Suprapubic skin (tissue), 4 donors: ENCODE data around the gene REV3L. TPM values are rescaled to one million over a fixed set of nuclear protein-coding genes. Genes with fewer than 3 reads are reported as not detected.

ENCODE experiments used
- DNase-seq, 2 donors: peaks; one replicate each; pipeline ENCODE4 v3.0.0-alpha.2; 2019; ENCODE audit warnings: low spot score in 2 of 2
- H3K27ac ChIP-seq: fragments of 200-600 bp; sonication (generic); one replicate; pipeline ENCODE4 v1.5.1; 2019
- H3K27me3 ChIP-seq: fragments of 200-600 bp; sonication (generic); one replicate; pipeline ENCODE4 v1.5.1; 2019
- H3K36me3 ChIP-seq: fragments of 200-600 bp; sonication (generic); one replicate; pipeline ENCODE4 v1.5.1; 2019
- H3K4me1 ChIP-seq: fragments of 200-600 bp; sonication (generic); one replicate; pipeline ENCODE4 v1.5.1; 2019
- H3K4me3 ChIP-seq: fragments of 200-600 bp; sonication (generic); one replicate; pipeline ENCODE4 v1.5.1; 2019; ENCODE audit warnings: mild to moderate bottlenecking
- H3K9me3 ChIP-seq: fragments of 200-600 bp; sonication (generic); one replicate; pipeline ENCODE4 v1.5.1; 2019
- EP300 ChIP-seq: sonication (generic); formaldehyde crosslinking; IDR thresholded peaks from one replicate; pipeline ENCODE4 v1.6.1; 2017; ENCODE audit warnings: antibody characterized with exemption
- POLR2A ChIP-seq, 2 donors: fragments of 450-650 bp; IDR thresholded peaks; one replicate each; pipeline ENCODE4 v1.6.1; 2017; ENCODE audit warnings: antibody characterized with exemption in 2 of 2, mild to moderate bottlenecking in 2 of 2, moderate library complexity in 2 of 2
- POLR2AphosphoS5 ChIP-seq, 3 donors: sonication (generic); formaldehyde crosslinking; IDR thresholded peaks; one replicate each; pipeline ENCODE4 v1.6.1; 2017; ENCODE audit warnings: antibody characterized with exemption in 3 of 3
- WGBS: methylation state at CpG from one replicate; pipeline ENCODE4 v1.1.5; 2018; 5-methylcytosine and 5-hydroxymethylcytosine counted together
- total RNA-seq, 4 donors: library from RNA; depleted of rRNA; stranded (reverse); fragments of >200 nt; gene quantifications; one replicate each; pipeline ENCODE4 v1.1.0, GENCODE V29; 2016
- TF ChIP-seq, protein P1 (sequence below), 2 donors: fragments of 200-600 bp in 1 of 2; fragments of 450-650 bp in 1 of 2; sonication (generic) in 1 of 2; IDR thresholded peaks; one replicate each; pipeline ENCODE4 v1.5.1; 2016 to 2019; ENCODE audit warnings: antibody characterized with exemption in 2 of 2, mild to moderate bottlenecking in 1 of 2, moderate library complexity in 1 of 2

Gene REV3L
- total RNA-seq, 4 donors from 2014 or later: 15.7 to 47.5 (median 21.5) TPM

- Histone ChIP-seq H3K9me3 (no peaks in the 10 kb centered on the region), H3K4me3 (no peak overlapping the region), H3K4me1 (peaks cover 8% of the 10 kb centered on the region), H3K27ac (no peak overlapping the region), H3K27me3 (no peaks in the 10 kb centered on the region), H3K36me3 (no peaks in the 10 kb centered on the region)
- WGBS: 95% methylated on average over 2 of the region's 2 CpGs
- no peak for DNase-seq
- TF ChIP-seq POLR2AphosphoS5 (IDR thresholded peaks at IDR 0.05): no peak
- TF ChIP-seq, protein P1, sequence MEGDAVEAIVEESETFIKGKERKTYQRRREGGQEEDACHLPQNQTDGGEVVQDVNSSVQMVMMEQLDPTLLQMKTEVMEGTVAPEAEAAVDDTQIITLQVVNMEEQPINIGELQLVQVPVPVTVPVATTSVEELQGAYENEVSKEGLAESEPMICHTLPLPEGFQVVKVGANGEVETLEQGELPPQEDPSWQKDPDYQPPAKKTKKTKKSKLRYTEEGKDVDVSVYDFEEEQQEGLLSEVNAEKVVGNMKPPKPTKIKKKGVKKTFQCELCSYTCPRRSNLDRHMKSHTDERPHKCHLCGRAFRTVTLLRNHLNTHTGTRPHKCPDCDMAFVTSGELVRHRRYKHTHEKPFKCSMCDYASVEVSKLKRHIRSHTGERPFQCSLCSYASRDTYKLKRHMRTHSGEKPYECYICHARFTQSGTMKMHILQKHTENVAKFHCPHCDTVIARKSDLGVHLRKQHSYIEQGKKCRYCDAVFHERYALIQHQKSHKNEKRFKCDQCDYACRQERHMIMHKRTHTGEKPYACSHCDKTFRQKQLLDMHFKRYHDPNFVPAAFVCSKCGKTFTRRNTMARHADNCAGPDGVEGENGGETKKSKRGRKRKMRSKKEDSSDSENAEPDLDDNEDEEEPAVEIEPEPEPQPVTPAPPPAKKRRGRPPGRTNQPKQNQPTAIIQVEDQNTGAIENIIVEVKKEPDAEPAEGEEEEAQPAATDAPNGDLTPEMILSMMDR (IDR thresholded peaks at IDR 0.05): no peak
- TF ChIP-seq EP300: no peak
- TF ChIP-seq POLR2A (IDR thresholded peaks at IDR 0.05): no peak
Observed at GRCh38 chr6:111492499-111492898, 9.5 kb upstream of the REV3L start.

- TF ChIP-seq POLR2AphosphoS5 (IDR thresholded peaks at IDR 0.05): no peak
- TF ChIP-seq, protein P1 (IDR thresholded peaks at IDR 0.05): no peak
- TF ChIP-seq POLR2A (IDR thresholded peaks at IDR 0.05): no peak
- TF ChIP-seq EP300: no peak
- H3K27ac ChIP-seq: no peak overlapping the region
- H3K4me1 ChIP-seq: peaks cover 10% of the 10 kb centered on the region
- no peak overlapping the region for H3K4me3 ChIP-seq
- H3K27me3 ChIP-seq: no peaks in the 10 kb centered on the region
- 76% methylated on average over 3 of the region's 3 CpGs for WGBS
- no peak for DNase-seq
- H3K9me3 ChIP-seq: no peaks in the 10 kb centered on the region
- H3K36me3 ChIP-seq: no peaks in the 10 kb centered on the region
Observed at GRCh38 chr6:111490067-111490466, 7.0 kb upstream of the REV3L start.

DNA sequence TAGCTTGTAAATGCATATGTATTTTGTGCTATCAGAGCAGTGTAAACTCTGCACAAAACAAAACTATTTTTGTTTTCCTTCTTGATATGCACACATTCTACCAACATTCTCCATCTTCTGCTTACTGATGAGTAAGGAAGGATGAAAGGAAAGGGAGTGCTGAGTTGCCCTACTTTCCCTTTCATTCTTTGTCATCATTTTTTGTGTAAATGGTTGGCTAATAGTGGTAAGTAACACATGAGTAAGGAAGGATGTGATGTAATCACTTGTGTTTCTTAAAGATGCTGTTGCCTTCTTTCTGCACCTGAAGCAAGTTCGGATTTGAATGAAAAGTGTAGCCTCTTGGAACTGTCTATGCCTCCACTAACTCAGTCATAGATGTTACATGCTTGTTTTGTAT is 4.6 kb upstream of the REV3L start:
- no peak overlapping the region for H3K4me3 ChIP-seq
- TF ChIP-seq POLR2A (IDR thresholded peaks at IDR 0.05): no peak
- TF ChIP-seq EP300: no peak
- TF ChIP-seq, protein P1 (IDR thresholded peaks at IDR 0.05): no peak
- TF ChIP-seq POLR2AphosphoS5 (IDR thresholded peaks at IDR 0.05): no peak
- no peak for DNase-seq
- no peaks in the 10 kb centered on the region for H3K9me3 ChIP-seq
- no peaks in the 10 kb centered on the region for H3K36me3 ChIP-seq
- no peaks in the 10 kb centered on the region for H3K27me3 ChIP-seq
- H3K4me1 ChIP-seq: peaks cover 6% of the 10 kb centered on the region
- 92% methylated on average over 1 of the region's 1 CpG for WGBS
- H3K27ac ChIP-seq: no peak overlapping the region

GRCh38 chr6:111486921-111487320 is 3.9 kb upstream of the REV3L start:
- Histone ChIP-seq H3K27me3 (no peaks in the 10 kb centered on the region), H3K4me3 (no peak overlapping the region), H3K36me3 (no peaks in the 10 kb centered on the region), H3K4me1 (peaks cover 6% of the 10 kb centered on the region), H3K9me3 (no peaks in the 10 kb centered on the region), H3K27ac (no peak overlapping the region)
- WGBS: 100% methylated on average over 1 of the region's 1 CpG
- TF ChIP-seq, protein P1 (IDR thresholded peaks at IDR 0.05): no peak
- TF ChIP-seq POLR2AphosphoS5 (IDR thresholded peaks at IDR 0.05) (no peak), EP300 (no peak), POLR2A (IDR thresholded peaks at IDR 0.05) (no peak)
- DNase-seq: no peak

- peaks cover 10% of the 10 kb centered on the region for H3K4me1 ChIP-seq
- H3K27me3 ChIP-seq: no peaks in the 10 kb centered on the region
- TF ChIP-seq, protein P1 (IDR thresholded peaks at IDR 0.05): no peak
- no peak for TF ChIP-seq POLR2A (IDR thresholded peaks at IDR 0.05)
- no peak for TF ChIP-seq POLR2AphosphoS5 (IDR thresholded peaks at IDR 0.05)
- no peak for TF ChIP-seq EP300
- no peak overlapping the region for H3K4me3 ChIP-seq
- no peak overlapping the region for H3K27ac ChIP-seq
- no peak for DNase-seq
- 91% methylated on average over 2 of the region's 2 CpGs for WGBS
- H3K36me3 ChIP-seq: no peaks in the 10 kb centered on the region
- H3K9me3 ChIP-seq: no peaks in the 10 kb centered on the region
Observed at GRCh38 chr6:111486475-111486874, 3.5 kb upstream of the REV3L start.
